Measurements from ENCODE around the gene DENR.

GRCh38 chr12:122807651-122808050, 55.0 kb downstream of the DENR start:
- TF ChIP-seq SRF (IDR thresholded peaks at IDR 0.05; ENCODE audit: low read depth, low read length) (no peak), ZNF501 (CRISPR knock-in tag; IDR thresholded peaks at IDR 0.05) (no peak), POLR2A (IDR thresholded peaks at IDR 0.05; ENCODE audit: insufficient read depth in 1 of 2, low read depth in 2 of 2, low read length in 2 of 2) (no peak), MAX (IDR thresholded peaks at IDR 0.05) (no peak), POLR2AphosphoS5 (IDR thresholded peaks at IDR 0.05; ENCODE audit: low read depth, low read length) (no peak), ZNF143 (CRISPR knock-in tag; IDR thresholded peaks at IDR 0.05) (no peak), ZNF512 (CRISPR knock-in tag; IDR thresholded peaks at IDR 0.05) (no peak), USF2 (IDR thresholded peaks at IDR 0.05; ENCODE audit: low read depth, low read length) (no peak), USF2 (CRISPR knock-in tag; IDR thresholded peaks at IDR 0.05; ENCODE audit: borderline replicate concordance) (no peak), MYNN (CRISPR knock-in tag; IDR thresholded peaks at IDR 0.05; ENCODE audit: low read depth) (no peak), CHD2 (IDR thresholded peaks at IDR 0.05; ENCODE audit: low read depth, low read length) (no peak)
